ENCODE measurements around the gene RBM33. TPM values are rescaled to one million over a fixed set of nuclear protein-coding genes. Genes with fewer than 3 reads are reported as not detected.

The RBM33 gene
- total and polyA plus RNA-seq, 2 of the 13 experiments (the other 11 are each of a cell fraction or from before 2014, with no cell fraction given), result 12.4 to 28.9 TPM

DNA sequence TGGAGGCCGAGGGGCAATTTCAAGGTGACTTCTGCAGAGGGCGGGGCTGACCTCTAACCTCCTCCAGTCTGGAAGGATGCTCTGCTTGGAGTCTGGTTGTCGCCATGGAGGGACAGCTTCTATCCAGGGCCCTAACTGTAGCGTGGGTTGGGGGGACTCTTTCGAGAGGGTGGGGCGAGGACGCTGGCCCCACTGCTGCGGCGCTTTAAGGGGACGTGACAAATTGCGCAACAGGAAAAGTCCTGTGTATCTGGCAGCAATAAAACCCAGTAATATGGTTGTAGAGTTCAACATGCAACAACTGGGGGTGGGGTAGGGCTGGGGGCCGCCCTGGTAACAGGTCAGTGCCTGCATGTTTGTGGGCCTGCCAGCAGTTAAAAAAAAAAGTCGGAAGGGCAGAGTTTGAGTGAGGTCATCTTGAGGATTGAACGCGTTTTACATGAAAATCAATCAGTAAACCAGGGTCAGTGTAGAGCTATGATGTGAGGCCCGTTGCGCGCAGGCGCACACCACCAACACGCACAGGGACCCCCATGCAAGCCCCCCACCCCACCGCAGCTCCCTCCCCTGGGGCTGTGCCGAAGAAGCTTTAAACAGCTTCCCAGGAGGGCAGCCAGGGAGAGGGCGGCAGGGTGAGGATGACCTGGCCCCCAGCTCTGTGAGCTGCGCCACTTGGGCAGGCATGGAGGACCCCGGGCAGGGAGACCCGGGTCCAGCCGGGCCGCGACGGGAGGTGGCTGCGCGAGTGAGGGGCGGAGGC lies 163.5 kb downstream of the RBM33 start (continued):
- no peak for TF ChIP-seq BCL6 (CRISPR knock-in tag; IDR thresholded peaks at IDR 0.05)
- TF ChIP-seq ZNF530 (CRISPR knock-in tag; IDR thresholded peaks at IDR 0.05; ENCODE audit: low read depth), result no peak
- TF ChIP-seq, protein P1, sequence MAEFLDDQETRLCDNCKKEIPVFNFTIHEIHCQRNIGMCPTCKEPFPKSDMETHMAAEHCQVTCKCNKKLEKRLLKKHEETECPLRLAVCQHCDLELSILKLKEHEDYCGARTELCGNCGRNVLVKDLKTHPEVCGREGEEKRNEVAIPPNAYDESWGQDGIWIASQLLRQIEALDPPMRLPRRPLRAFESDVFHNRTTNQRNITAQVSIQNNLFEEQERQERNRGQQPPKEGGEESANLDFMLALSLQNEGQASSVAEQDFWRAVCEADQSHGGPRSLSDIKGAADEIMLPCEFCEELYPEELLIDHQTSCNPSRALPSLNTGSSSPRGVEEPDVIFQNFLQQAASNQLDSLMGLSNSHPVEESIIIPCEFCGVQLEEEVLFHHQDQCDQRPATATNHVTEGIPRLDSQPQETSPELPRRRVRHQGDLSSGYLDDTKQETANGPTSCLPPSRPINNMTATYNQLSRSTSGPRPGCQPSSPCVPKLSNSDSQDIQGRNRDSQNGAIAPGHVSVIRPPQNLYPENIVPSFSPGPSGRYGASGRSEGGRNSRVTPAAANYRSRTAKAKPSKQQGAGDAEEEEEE (CRISPR knock-in tag; IDR thresholded peaks at IDR 0.05; ENCODE audit: borderline replicate concordance), result no peak
- TF ChIP-seq SRF (IDR thresholded peaks at IDR 0.05; ENCODE audit: low read depth, low read length), result no peak
- TF ChIP-seq, protein P2, sequence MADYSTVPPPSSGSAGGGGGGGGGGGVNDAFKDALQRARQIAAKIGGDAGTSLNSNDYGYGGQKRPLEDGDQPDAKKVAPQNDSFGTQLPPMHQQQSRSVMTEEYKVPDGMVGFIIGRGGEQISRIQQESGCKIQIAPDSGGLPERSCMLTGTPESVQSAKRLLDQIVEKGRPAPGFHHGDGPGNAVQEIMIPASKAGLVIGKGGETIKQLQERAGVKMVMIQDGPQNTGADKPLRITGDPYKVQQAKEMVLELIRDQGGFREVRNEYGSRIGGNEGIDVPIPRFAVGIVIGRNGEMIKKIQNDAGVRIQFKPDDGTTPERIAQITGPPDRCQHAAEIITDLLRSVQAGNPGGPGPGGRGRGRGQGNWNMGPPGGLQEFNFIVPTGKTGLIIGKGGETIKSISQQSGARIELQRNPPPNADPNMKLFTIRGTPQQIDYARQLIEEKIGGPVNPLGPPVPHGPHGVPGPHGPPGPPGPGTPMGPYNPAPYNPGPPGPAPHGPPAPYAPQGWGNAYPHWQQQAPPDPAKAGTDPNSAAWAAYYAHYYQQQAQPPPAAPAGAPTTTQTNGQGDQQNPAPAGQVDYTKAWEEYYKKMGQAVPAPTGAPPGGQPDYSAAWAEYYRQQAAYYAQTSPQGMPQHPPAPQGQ (CRISPR knock-in tag; IDR thresholded peaks at IDR 0.05; ENCODE audit: borderline replicate concordance), result no peak
- no peak for TF ChIP-seq GABPA (IDR thresholded peaks at IDR 0.05; ENCODE audit: low read depth, low read length)
- 0 out of 2 replicates have a peak, but pooled peaks have one; percentile 3 for TF ChIP-seq GABPA (CRISPR knock-in tag; IDR thresholded peaks at IDR 0.05; ENCODE audit: low read depth)
- TF ChIP-seq PLRG1 (conservative IDR thresholded peaks at IDR 0.05), result no peak
- TF ChIP-seq, protein P3, sequence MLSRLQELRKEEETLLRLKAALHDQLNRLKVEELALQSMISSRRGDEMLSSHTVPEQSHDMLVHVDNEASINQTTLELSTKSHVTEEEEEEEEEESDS (CRISPR knock-in tag; IDR thresholded peaks at IDR 0.05; ENCODE audit: borderline replicate concordance), result no peak
- TF ChIP-seq KDM6A (CRISPR knock-in tag; IDR thresholded peaks at IDR 0.05; ENCODE audit: low read depth), result no peak
- no peak for TF ChIP-seq ZNF263 (CRISPR knock-in tag; IDR thresholded peaks at IDR 0.05)
- TF ChIP-seq POLR2AphosphoS5 (IDR thresholded peaks at IDR 0.05; ENCODE audit: low read depth, low read length), result 0 out of 2 replicates have a peak, but pooled peaks have one; percentile 44
- no peak for TF ChIP-seq KLF13 (CRISPR knock-in tag; IDR thresholded peaks at IDR 0.05)
- TF ChIP-seq, protein P4, sequence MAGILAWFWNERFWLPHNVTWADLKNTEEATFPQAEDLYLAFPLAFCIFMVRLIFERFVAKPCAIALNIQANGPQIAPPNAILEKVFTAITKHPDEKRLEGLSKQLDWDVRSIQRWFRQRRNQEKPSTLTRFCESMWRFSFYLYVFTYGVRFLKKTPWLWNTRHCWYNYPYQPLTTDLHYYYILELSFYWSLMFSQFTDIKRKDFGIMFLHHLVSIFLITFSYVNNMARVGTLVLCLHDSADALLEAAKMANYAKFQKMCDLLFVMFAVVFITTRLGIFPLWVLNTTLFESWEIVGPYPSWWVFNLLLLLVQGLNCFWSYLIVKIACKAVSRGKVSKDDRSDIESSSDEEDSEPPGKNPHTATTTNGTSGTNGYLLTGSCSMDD (CRISPR knock-in tag; IDR thresholded peaks at IDR 0.05), result no peak
- TF ChIP-seq, protein P5, sequence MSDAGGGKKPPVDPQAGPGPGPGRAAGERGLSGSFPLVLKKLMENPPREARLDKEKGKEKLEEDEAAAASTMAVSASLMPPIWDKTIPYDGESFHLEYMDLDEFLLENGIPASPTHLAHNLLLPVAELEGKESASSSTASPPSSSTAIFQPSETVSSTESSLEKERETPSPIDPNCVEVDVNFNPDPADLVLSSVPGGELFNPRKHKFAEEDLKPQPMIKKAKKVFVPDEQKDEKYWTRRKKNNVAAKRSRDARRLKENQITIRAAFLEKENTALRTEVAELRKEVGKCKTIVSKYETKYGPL (CRISPR knock-in tag; IDR thresholded peaks at IDR 0.05), result no peak
- TF ChIP-seq MED1 (CRISPR knock-in tag; IDR thresholded peaks at IDR 0.05), result peak; percentile 68
- no peak for TF ChIP-seq RELA (CRISPR knock-in tag; IDR thresholded peaks at IDR 0.05)
- no peak for TF ChIP-seq ZNF512 (CRISPR knock-in tag; IDR thresholded peaks at IDR 0.05)
- no peak for TF ChIP-seq ZNF75D (CRISPR knock-in tag; IDR thresholded peaks at IDR 0.05; ENCODE audit: borderline replicate concordance)
- no peak for TF ChIP-seq ARNT (IDR thresholded peaks at IDR 0.05)
- TF ChIP-seq, protein P6, sequence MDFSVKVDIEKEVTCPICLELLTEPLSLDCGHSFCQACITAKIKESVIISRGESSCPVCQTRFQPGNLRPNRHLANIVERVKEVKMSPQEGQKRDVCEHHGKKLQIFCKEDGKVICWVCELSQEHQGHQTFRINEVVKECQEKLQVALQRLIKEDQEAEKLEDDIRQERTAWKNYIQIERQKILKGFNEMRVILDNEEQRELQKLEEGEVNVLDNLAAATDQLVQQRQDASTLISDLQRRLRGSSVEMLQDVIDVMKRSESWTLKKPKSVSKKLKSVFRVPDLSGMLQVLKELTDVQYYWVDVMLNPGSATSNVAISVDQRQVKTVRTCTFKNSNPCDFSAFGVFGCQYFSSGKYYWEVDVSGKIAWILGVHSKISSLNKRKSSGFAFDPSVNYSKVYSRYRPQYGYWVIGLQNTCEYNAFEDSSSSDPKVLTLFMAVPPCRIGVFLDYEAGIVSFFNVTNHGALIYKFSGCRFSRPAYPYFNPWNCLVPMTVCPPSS (IDR thresholded peaks at IDR 0.05), result no peak
